Retina (tissue), 1 donor: ENCODE results near the gene TGFB2.

Experiments
- DNase-seq: peaks from one replicate; pipeline ENCODE4 v3.0.0-alpha.2; 2016

TGFB2 gene

GRCh38 chr1:218430822-218431221 lies 85.7 kb downstream of the TGFB2 start:
- no peak for DNase-seq

- no peak for DNase-seq
Observed at GRCh38 chr1:218431476-218431875, 86.3 kb downstream of the TGFB2 start.

- no peak for DNase-seq
Observed at GRCh38 chr1:218433744-218434143, 88.6 kb downstream of the TGFB2 start.

- DNase-seq = no peak
Observed at GRCh38 chr1:218435528-218435927, 90.4 kb downstream of the TGFB2 start.

GRCh38 chr1:218436346-218436745 lies 91.2 kb downstream of the TGFB2 start:
- DNase-seq = no peak

- no peak for DNase-seq
Observed at GRCh38 chr1:218436997-218437396, 91.9 kb downstream of the TGFB2 start.

- DNase-seq = no peak
Observed at GRCh38 chr1:218439541-218440295, 94.6 kb downstream of the TGFB2 start.

- DNase-seq = no peak
Observed at GRCh38 chr1:218443255-218443654, 98.1 kb downstream of the TGFB2 start.

- no peak for DNase-seq
Observed at GRCh38 chr1:218444173-218444572, 99.0 kb downstream of the TGFB2 start.

- no peak for DNase-seq
Observed at GRCh38 chr1:218444588-218444987, 99.5 kb downstream of the TGFB2 start.

GRCh38 chr1:218447010-218447689 lies 102.0 kb downstream of the TGFB2 start:
- DNase-seq = no peak

- DNase-seq = no peak
Observed at GRCh38 chr1:218451415-218451814, 106.3 kb downstream of the TGFB2 start.

- no peak for DNase-seq
Observed at GRCh38 chr1:218454700-218455282, 109.7 kb downstream of the TGFB2 start.

GRCh38 chr1:218456444-218456843 lies 111.3 kb downstream of the TGFB2 start:
- no peak for DNase-seq

- DNase-seq = no peak
Observed at GRCh38 chr1:218459450-218459849, 114.3 kb downstream of the TGFB2 start.

GRCh38 chr1:218459878-218460711 lies 115.0 kb downstream of the TGFB2 start:
- peak; percentile 46 for DNase-seq

GRCh38 chr1:218461351-218461750 lies 116.2 kb downstream of the TGFB2 start:
- no peak for DNase-seq

- DNase-seq = no peak
Observed at GRCh38 chr1:218462116-218462515, 117.0 kb downstream of the TGFB2 start.

- no peak for DNase-seq
Observed at GRCh38 chr1:218462587-218462986, 117.5 kb downstream of the TGFB2 start.

GRCh38 chr1:218463194-218464156 lies 118.3 kb downstream of the TGFB2 start:
- DNase-seq = peak; percentile 24

GRCh38 chr1:218464871-218465270 lies 119.7 kb downstream of the TGFB2 start:
- no peak for DNase-seq
